ENCODE measurements around the gene C14orf93.

GRCh38 chr14:23006544-23007419 is 3.2 kb downstream of the C14orf93 start:
- TF ChIP-seq, protein P1, sequence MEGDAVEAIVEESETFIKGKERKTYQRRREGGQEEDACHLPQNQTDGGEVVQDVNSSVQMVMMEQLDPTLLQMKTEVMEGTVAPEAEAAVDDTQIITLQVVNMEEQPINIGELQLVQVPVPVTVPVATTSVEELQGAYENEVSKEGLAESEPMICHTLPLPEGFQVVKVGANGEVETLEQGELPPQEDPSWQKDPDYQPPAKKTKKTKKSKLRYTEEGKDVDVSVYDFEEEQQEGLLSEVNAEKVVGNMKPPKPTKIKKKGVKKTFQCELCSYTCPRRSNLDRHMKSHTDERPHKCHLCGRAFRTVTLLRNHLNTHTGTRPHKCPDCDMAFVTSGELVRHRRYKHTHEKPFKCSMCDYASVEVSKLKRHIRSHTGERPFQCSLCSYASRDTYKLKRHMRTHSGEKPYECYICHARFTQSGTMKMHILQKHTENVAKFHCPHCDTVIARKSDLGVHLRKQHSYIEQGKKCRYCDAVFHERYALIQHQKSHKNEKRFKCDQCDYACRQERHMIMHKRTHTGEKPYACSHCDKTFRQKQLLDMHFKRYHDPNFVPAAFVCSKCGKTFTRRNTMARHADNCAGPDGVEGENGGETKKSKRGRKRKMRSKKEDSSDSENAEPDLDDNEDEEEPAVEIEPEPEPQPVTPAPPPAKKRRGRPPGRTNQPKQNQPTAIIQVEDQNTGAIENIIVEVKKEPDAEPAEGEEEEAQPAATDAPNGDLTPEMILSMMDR (IDR thresholded peaks at IDR 0.05), result no peak
- peak; percentile 94 to 98 for TF ChIP-seq POLR2AphosphoS5 (IDR thresholded peaks at IDR 0.05; ENCODE audit: insufficient read depth in 1 of 2, low read depth in 1 of 2)
